NOMO-1 treated with dmso at 0.1 percent for 144 hours (cell line): Measurements from ENCODE around the gene TTLL13.
"Not testable (repeated sequence)": the region's sequence is repeated elsewhere in the genome, so short reads cannot be mapped to it uniquely, and the experiment has no call there.

Experiments
- DNase-seq: peaks from one replicate; lab custom pipeline; 2025; ENCODE audit not compliant: unreplicated experiment; lab: John Stamatoyannopoulos, UW

TTLL13 gene

DNA sequence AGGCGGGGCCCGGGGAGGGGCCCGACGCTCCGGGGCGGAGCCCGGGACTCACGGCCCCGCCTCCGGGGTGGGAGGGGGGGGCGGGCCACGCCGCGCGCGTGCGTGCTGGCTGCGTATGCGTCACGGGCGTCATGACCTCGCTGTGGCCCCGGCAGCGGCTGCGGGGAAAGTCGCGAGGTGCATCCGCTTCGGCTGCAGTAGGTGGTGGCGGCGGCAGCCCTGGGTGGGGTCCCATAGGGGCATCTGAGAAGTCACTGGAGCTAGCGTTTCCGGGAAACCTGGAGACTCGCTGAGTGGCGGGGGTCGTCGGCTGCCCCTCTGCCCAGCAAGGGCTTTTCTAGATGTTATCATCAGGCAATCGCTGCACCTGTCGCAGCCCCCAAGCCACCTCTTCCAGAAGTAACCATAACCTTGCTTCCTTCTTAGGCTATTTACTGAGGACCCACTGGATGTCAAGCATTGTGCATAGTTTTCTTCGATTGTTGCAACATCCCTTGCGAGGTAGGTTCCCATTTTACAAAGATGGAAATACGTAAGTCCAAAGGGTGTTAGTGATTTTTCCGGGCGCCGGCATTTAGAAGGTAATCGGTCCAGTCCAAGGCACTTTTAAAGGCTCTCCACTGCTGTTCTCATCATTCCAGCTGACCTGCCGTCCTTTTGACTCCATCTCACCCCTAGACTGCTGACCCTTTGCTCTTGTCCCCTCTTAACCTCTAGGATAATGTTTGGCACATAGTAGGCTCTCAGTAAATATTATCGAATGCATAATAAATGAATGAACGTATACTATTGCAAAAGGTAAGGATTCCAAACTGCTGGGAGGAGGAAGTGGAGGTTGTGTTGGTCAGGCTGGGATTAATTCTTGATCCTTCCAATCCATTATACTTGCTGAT lies 15.0 kb upstream of the TTLL13 start, which contains the start of gene GDPGP1:
GDPGP1 (plus strand) TSS at position 114 of the 893 bp plus-strand sequence. CDS start 6,700 bp downstream, outside the sequence.
- DNase-seq: no peak

DNA sequence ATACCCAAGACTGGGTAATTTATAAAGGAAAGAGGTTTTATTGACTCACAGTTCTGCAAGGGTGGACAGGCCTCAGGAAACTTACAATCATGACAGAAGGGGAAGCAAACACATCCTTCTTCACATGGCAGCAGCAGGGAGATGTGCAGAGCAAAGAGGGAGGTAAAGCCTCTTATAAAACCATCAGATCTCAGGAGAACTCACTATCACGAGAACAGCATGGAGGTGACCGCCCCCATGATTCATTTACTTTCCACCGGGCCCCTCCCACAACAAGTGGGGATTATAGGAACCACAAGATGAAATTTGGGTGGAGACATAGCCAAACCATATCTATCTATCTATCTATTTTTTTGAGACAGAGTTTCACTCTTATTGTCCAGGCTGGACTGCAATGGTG lies 10.0 kb upstream of the TTLL13 start:
- no peak for DNase-seq

DNA sequence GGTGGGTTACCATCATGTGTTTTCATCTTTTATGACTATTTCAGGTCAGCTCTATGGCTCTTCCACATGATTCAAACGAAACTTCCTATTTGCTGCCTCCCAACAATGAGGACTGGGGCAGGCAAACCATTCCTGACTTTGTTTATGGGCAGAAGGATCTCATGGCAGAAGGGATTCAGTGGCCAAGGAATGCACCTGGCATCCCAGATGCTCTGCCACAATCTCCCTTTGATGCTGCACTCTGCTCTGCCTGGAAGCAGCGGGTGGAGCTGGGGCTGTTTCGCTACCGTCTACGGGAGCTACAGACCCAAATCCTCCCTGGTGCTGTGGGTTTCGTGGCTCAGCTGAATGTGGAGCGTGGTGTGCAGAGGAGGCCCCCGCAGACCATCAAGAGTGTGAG lies 8.5 kb upstream of the TTLL13 start:
- no peak for DNase-seq

DNA sequence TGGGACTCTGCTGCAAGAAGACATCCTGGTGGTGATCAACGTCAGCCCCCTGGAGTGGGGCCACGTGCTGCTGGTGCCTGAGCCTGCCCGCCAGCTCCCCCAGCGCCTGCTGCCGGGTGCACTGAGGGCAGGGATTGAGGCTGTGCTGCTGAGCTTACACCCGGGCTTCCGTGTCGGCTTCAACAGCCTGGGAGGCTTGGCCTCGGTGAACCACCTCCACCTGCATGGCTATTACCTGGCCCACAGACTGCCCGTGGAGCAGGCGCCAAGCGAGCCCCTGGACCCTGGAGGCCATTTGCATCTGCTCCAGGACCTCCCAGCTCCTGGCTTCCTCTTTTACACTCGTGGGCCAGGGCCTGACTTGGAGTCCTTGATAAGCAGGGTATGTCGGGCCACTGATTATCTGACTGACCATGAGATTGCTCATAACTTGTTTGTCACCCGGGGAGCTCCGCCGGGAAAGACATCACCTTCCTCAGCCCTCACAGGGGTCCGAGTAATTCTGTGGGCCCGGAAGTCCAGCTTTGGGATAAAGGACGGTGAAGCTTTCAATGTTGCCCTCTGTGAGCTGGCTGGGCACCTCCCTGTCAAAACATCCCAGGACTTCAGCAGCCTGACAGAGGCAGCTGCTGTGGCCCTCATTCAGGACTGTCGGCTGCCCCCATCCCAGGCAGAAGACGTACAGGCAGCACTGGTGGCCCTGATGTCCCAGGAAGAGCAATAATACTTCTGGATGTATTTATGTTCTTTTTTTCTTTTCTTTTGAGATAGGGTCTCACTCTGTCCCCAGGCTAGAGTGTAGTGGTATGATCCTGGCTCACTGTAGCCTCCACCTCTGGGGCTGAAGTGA lies 7.8 kb upstream of the TTLL13 start:
- no peak for DNase-seq

DNA sequence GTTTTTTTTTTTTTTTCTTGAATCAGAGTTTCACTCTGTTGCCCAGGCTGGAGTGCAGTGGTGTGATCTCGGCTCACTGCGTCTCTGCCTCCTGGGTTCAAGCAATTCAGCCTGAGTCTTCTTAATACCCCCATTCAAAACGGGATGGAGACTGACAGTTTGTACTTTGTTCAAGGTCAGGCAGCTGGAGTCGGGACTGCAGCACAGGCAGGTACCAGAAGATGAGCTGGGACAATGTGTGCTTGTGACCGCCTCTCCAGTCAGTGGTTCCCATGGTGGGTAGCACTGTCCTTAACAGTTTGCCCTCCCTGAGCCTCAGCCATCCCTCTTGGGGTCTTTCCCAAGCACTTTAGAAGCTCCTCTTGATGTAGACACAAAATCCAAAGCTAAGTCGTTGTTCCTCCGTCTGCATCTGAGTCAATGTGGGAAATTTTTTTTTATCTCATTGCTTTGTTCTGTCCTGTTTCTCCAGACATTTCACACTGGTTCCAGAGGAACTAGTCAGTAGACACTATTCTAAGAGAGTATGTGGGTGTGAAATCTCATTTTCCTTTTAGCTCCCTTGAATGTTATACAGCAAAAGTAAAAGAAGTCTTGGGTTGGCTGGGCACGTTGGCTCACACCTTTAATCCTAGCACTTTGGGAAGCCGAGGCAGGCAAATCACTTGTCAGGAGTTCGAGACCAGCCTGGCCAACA lies 5.3 kb upstream of the TTLL13 start:
- no peak for DNase-seq

DNA sequence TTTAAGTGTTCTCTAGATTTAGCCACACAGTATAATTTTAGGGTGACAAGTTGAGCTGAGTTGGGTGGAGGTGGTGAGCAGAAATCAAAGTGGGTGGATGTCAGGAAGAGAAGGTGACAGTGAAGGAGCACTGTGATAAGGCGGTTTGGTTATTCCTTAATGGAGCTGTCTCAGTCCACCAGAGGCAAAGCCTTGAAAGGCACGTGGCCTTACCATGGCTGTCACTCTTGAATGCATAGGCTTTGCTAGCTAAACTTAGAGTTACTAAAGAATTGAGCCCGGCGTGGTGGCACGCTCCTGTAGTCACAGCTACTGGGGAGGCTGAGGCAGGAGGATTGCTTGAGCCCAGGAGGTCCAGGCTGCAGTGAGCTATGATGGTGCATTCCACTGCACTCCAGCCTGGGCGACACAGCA lies 560 bp upstream of the TTLL13 start:
- no peak for DNase-seq

DNA sequence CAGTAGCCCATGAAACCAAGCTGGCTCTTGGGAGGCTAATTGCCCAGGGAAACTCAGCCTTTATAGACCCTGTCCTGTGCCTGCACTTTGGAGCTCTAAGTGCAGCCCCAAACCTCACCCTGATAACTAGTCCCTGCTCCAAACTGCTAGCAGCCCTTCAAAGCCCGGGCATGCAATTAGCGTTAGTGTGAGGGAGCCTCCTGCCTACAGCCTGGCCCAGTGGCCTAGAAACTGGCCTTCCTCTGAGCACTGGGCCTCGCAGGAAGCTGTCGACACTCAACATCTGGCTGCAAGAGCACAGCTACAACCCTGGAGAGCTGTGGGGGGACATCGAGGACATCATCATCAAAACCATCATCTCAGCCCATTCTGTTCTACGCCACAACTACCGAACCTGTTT lies 8.4 kb downstream of the TTLL13 start:
- DNase-seq: no peak

DNA sequence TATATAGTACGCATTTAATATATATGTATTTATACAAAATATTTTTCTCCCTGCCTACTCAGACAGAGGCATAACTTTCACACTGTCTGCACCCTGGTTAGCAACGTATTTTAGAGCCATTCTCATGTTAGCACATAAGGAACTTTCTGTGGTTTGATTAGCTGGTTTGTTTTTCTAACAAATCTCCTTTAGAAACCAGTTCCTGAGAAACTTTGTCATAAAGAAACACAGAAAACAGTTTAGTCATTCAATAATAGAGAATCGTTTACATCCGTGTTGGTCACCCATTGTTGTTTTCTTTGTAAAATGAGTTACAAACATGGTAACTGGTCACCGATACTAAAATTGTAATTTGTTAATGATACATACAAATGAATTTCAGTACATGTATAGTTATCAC lies 10.2 kb downstream of the TTLL13 start:
- no peak for DNase-seq

DNA sequence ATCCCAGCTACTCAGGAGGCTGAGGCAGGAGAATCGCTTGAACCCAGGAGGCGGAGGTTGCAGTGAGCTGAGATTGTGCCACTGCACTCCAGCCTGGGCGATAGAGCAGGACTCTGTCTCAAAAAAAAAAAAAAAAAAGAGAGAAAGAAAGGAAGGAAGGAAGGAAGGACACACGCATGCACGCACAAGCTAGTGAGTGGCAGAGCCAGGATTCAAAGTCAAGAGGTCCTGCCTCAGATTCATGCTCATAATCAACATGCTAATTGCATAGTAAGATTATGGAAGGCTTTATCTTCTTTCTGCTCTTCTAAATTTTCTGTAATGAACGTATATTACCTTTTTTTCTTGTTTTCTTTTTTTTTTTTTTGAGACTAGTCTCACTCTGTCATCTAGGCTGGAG lies 11.4 kb downstream of the TTLL13 start:
- DNase-seq: not testable (repeated sequence)

DNA sequence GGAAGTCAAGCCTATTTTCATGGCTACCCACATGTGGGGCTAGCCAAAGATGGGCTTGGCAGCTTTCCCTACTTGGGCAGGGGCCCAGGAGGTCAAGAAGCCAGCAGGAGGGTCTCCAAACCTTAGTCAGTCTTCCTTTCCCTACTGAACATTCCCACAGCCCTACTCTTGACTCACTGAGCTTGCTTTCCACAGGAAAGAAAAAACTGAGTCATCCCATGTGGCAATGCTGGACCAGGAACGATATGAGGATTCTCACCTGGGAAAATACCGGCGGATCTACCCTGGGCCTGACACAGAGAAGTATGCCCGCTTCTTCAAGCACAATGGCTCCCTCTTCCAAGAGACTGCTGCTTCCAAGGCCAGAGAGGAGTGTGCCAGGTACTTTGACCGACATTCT lies 12.5 kb downstream of the TTLL13 start:
- no peak for DNase-seq

DNA sequence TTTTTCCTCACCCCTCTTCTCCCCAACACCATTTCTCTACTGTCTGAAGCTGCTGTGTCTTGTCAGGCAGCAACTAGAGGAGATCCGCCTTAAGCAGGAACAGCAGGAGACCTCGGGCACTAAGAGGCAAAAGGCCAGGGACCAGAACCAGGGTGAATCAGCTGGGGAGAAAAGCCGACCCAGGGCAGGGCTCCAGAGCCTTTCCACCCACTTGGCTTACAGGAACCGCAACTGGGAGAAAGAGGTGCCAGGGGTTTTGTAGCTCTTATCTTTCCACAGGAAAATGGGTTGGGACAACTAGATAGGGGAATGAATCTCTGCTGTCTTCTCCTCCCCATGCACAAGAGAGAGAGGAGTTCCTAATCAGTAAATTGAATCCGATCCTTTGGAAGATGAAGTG lies 13.1 kb downstream of the TTLL13 start:
- no peak for DNase-seq

DNA sequence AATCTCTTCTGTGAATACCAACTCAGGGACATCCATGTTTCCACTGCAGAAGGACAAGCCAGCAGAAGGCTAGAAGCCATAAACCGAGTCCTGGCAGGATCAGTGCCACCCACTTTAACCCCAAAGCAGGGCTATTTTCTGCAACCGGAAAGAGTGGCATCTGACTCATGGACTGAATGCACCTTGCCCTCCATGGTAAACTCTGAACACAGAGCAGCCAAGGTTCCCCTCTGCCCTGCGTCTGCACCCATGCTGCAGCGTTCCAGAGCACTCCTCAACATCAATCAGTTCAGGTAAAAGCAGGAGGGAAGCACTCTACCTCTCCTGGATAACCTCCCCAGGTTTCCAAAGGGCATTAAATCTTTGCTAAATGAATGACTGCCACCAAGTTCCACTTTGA lies 15.3 kb downstream of the TTLL13 start:
- DNase-seq: no peak

DNA sequence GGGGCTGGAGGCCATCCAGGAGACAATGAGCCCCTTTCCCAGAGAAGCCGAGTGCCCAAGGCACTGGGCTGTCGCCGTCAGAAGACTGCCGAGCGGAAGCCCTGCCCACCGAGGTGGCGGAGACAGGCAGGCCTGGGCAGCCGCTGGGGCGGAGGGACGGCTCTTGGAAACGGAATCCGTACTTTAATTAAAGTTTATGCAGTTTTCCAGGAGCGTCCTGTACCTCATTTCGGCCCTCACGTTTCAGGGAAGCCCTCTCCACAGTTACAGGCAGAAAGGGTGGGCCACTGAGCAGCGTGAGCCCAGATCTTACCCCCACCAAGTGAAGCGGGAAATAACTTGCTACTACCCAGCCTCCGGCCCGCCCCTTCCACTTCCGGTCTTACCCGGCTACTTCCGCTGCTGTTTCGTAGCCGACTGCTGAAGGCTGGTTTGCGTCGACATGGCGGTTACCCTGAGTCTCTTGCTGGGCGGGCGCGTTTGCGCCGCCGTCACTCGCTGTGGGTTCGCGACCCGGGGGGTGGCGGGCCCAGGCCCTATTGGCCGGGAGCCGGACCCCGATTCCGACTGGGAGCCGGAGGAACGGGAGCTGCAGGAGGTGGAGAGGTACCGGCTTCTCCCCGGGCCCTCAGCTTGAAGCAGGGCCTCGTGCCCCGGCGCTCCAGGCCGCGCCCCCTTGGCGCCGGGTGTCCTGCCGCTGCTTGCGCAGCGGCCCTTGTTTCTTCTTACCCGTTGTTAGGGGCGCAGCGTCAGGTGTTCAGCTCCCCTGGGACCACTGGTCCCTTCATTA lies 16.1 kb downstream of the TTLL13 start, which contains the start of gene NGRN:
NGRN (plus strand) TSS at position 402 of the 790 bp plus-strand sequence; CDS start at position 443, 41 bp downstream.
- peak; percentile 93 for DNase-seq

DNA sequence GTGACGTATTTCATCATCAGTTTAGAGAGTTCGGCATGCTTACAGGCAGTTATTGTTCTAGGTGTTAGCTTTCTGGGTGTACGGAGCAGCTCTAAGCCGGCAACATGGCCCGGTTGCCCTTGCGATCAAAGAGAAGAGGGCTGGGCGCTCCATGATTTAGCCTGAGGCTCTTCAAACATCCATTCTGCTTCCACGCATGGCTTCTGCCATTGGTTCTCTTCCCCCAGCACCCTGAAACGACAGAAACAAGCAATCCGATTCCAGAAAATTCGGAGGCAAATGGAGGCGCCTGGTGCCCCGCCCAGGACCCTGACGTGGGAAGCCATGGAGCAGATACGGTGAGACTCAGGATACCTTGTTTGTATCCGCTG lies 16.7 kb downstream of the TTLL13 start:
- DNase-seq: no peak

DNA sequence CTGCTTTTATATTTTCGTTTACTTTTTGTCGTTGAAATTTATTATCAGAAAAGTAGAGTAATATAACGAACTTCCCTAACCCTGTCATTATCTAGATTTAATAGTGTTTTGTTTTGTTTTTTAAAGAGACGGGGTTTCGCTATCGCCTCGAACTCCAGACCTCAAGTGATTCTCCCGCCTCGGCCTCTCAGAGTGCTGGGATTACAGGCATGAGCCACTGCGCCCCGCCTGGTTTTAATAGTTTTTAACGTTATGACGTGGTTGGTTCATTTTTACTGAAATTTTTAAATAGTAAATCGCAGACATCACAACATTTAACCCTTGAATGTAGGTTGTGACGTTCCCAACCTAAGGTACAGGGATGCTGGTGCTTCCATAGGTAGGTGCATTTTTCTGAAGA lies 17.1 kb downstream of the TTLL13 start:
- DNase-seq: no peak

DNA sequence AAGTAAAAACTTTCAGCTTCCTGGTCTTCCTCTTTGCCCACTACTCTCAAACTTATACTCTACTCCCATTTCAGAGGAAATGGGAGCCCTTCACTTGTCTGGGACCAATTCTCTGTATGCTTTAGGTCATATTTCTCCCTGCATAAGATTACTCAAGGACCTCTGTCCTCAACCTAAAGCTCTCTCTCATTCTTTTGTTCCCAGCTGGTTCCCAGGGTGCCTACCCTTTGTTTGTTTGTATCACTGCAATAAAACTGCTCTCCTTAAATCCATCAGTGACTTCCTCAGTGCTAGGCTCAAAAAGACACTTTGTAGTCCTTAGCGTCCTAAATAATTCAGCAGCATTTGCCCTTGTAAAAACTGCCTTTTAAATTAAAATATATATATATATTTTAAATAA lies 19.1 kb downstream of the TTLL13 start:
- no peak for DNase-seq

DNA sequence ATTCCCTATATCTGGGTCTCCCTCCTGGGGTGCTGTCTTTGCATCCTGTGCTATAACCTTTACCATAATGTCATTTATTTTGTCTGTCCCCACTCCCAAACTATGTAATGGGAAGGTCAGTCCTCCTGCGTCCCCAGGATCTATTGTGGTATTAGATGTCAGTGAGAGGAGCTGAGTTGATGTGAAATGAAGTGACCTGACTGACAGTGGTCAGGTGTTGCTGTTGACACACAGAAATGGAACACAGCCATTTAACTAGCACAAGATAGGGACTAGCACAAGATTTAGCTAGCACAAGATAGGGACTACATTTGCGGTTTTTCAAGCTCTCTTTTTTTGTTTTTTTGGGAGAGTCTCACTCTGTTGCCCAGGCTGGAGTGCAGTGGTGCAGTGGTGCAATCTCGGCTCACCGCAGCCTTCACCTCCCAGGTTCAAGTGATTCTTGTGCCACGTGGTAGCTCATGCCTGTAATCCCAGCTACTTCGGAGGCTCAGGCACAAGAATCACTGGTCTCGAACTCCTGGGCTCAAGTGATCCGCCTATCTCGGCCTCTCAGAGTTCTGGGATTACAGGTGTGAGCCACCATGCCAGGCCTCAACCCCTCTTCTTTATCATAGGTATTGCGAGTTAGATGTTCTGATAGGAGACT lies 21.3 kb downstream of the TTLL13 start:
- DNase-seq: no peak

DNA sequence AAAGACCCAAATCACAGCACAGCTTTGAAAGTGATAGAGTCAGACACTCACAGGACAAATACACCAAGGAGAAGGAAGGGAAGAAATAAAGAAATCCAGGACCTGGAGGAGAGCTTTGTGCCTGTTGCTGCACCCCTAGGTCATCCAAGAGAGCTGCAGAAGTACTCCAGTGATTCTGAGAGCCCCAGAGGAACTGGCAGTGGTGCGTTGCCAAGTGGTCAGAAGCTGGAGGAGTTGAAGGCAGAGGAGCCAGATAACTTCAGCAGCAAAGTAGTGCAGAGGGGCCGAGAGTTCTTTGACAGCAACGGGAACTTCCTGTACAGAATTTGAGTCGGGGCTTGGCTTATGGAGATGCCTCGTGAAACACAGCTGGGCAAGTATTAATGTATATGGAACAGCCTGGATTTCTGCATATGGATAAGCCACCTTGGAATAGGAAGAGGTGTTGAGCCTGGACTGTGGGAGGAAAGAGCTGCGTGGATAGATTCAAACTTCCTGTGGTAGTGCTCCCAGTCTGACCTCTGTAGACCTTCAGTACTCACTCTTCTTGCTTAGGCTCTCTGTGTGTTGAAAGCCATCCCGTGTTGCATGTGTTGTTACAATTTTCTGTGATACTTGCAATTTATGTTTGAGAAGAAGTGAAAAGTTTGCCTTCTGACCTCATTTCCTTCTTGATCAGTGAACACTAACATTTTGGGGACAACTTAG lies 22.3 kb downstream of the TTLL13 start:
- no peak for DNase-seq

DNA sequence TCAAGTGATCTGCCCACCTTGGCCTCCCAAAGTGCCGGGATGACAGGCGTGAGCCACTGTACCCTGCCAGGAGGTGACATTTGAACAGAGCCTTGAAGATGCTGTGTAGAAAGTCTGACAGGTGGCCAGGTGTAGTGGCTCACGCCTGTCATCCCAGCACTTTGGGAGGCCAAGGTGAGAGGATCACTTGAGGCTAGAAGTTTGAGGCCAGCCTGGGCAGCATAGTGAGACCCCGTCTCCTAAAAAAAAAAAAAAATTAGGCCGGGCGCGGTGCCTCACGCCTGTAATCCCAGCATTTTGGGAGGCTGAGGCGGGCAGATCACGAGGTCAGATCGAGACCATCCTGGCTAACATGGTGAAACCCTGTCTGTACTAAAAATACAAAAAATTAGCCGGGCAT lies 29.1 kb downstream of the TTLL13 start:
- DNase-seq: not testable (repeated sequence)
